MM.1S (cell line): Measurements from ENCODE around the gene HP1BP3.

ENCODE experiments used
- DNase-seq: peaks from one replicate; pipeline ENCODE4 v3.0.0-alpha.2; 2015
- H2AFZ ChIP-seq: fragments of 300-600 bp; sonication (generic); 2 replicates; pipeline ENCODE4 v1.6.0; 2016; ENCODE audit warnings: antibody characterized with exemption, low read length
- H3F3A ChIP-seq: fragments of 300-600 bp; sonication (generic); 2 replicates; pipeline ENCODE4 v1.6.1; 2016; ENCODE audit warnings: mild to moderate bottlenecking, antibody characterized with exemption, low read length, moderate library complexity, mixed read lengths; ENCODE audit not compliant: insufficient read depth
- H3K27ac ChIP-seq: fragments of 300-600 bp; sonication (generic); 2 replicates; pipeline ENCODE4 v1.5.1; 2016; ENCODE audit warnings: mild to moderate bottlenecking, low read length
- H3K27me3 ChIP-seq: fragments of 300-600 bp; sonication (generic); replicated peaks from 2 replicates; pipeline ENCODE4 v1.6.0; 2016; ENCODE audit warnings: low read length; ENCODE audit not compliant: insufficient read depth
- H3K36me3 ChIP-seq: fragments of 300-600 bp; sonication (generic); replicated peaks from 2 replicates; pipeline ENCODE4 v1.6.1; 2016; ENCODE audit warnings: mild to moderate bottlenecking, low read length, mixed read lengths; ENCODE audit not compliant: insufficient read depth
- H3K4me1 ChIP-seq: fragments of 300-600 bp; sonication (generic); 2 replicates; pipeline ENCODE4 v1.6.1; 2016; ENCODE audit warnings: low read length, mixed read lengths
- H3K4me2 ChIP-seq: fragments of 300-600 bp; sonication (generic); 2 replicates; pipeline ENCODE4 v1.6.0; 2016; ENCODE audit warnings: low read depth, low read length
- H3K4me3 ChIP-seq: fragments of 300-600 bp; sonication (generic); 2 replicates; pipeline ENCODE4 v1.5.1; 2016; ENCODE audit warnings: low read length, mixed read lengths
- H3K79me2 ChIP-seq: fragments of 300-600 bp; sonication (generic); 2 replicates; pipeline ENCODE4 v1.6.1; 2016; ENCODE audit warnings: mixed run types, low read length, mixed read lengths
- H3K9ac ChIP-seq: fragments of 300-600 bp; sonication (generic); 2 replicates; pipeline ENCODE4 v1.6.1; 2016; ENCODE audit warnings: low read length, mixed read lengths
- H3K9me2 ChIP-seq: fragments of 300-600 bp; sonication (generic); replicated peaks from 2 replicates; pipeline ENCODE4 v1.6.1; 2016; ENCODE audit warnings: mild to moderate bottlenecking, low read length, mixed read lengths; ENCODE audit not compliant: insufficient read depth
- H3K9me3 ChIP-seq: fragments of 300-600 bp; sonication (generic); replicated peaks from 2 replicates; pipeline ENCODE4 v1.6.1; 2016; ENCODE audit warnings: mild to moderate bottlenecking, low read length, mixed read lengths; ENCODE audit not compliant: insufficient read depth
- H4K20me1 ChIP-seq: fragments of 300-600 bp; sonication (generic); 2 replicates; pipeline ENCODE4 v1.6.1; 2016; ENCODE audit warnings: mild to moderate bottlenecking, low read length, moderate library complexity, mixed read lengths; ENCODE audit not compliant: insufficient read depth
- CTCF ChIP-seq: fragments of 300-600 bp; sonication (generic); IDR thresholded peaks from 2 replicates; pipeline ENCODE4 v1.5.1; 2016; ENCODE audit warnings: antibody characterized with exemption, low read length, mixed read lengths
- EZH2 ChIP-seq: fragments of 300-600 bp; sonication (generic); optimal IDR thresholded peaks from 2 replicates; pipeline ENCODE3; 2017; ENCODE audit warnings: low read depth, mild to moderate bottlenecking, antibody characterized with exemption, low read length, mixed read lengths
- EZH2phosphoT487 ChIP-seq: fragments of 300-600 bp; sonication (generic); IDR thresholded peaks from 2 replicates; pipeline ENCODE4 v1.6.1; 2018; ENCODE audit warnings: antibody characterized with exemption, low read length

Gene HP1BP3

GRCh38 chr1:20701847-20702246, 85.3 kb downstream of the HP1BP3 start:
- no peak overlapping the region for H2AFZ ChIP-seq
- no peak overlapping the region for H3K27ac ChIP-seq
- H3K9me3 ChIP-seq = no peaks in the 10 kb centered on the region
- TF ChIP-seq EZH2 (no peak), EZH2phosphoT487 (no peak)
- no peak overlapping the region for H3K4me2 ChIP-seq
- no peaks in the 10 kb centered on the region for H3K9me2 ChIP-seq
- no peak overlapping the region for H3K4me3 ChIP-seq
- no peaks in the 10 kb centered on the region for H3K36me3 ChIP-seq
- peaks cover 70% of the 10 kb centered on the region for H3K27me3 ChIP-seq
- H3K4me1 ChIP-seq = no peaks in the 10 kb centered on the region
- H3K9ac ChIP-seq = no peak overlapping the region
- no peaks in the 10 kb centered on the region for H3F3A ChIP-seq
- no peak for DNase-seq
- H3K79me2 ChIP-seq = no peaks in the 10 kb centered on the region
- no peaks in the 10 kb centered on the region for H4K20me1 ChIP-seq

GRCh38 chr1:20701446-20701845, 85.7 kb downstream of the HP1BP3 start:
- Histone ChIP-seq H3K79me2 (no peaks in the 10 kb centered on the region), H3K27me3 (peaks cover 66% of the 10 kb centered on the region), H4K20me1 (no peaks in the 10 kb centered on the region), H3K27ac (no peak overlapping the region), H2AFZ (no peak overlapping the region), H3K9me2 (no peaks in the 10 kb centered on the region), H3K4me2 (no peak overlapping the region), H3K4me3 (no peak overlapping the region), H3K9ac (no peak overlapping the region), H3K36me3 (no peaks in the 10 kb centered on the region), H3K4me1 (no peaks in the 10 kb centered on the region), H3K9me3 (no peaks in the 10 kb centered on the region), H3F3A (no peaks in the 10 kb centered on the region)
- TF ChIP-seq EZH2phosphoT487 = no peak
- TF ChIP-seq CTCF = no peak
- no peak for TF ChIP-seq EZH2
- DNase-seq = no peak

GRCh38 chr1:20700636-20701215, 86.4 kb downstream of the HP1BP3 start:
- no peaks in the 10 kb centered on the region for H3F3A ChIP-seq
- no peak overlapping the region for H3K27ac ChIP-seq
- no peak overlapping the region for H3K9ac ChIP-seq
- H3K9me3 ChIP-seq = no peaks in the 10 kb centered on the region
- H3K4me3 ChIP-seq = no peak overlapping the region
- TF ChIP-seq EZH2 (no peak), EZH2phosphoT487 (no peak), CTCF (no peak)
- no peaks in the 10 kb centered on the region for H3K9me2 ChIP-seq
- H4K20me1 ChIP-seq = no peaks in the 10 kb centered on the region
- no peak overlapping the region for H2AFZ ChIP-seq
- no peaks in the 10 kb centered on the region for H3K79me2 ChIP-seq
- no peak for DNase-seq
- H3K36me3 ChIP-seq = no peaks in the 10 kb centered on the region
- no peak overlapping the region for H3K4me2 ChIP-seq
- peaks cover 63% of the 10 kb centered on the region for H3K27me3 ChIP-seq
- H3K4me1 ChIP-seq = no peaks in the 10 kb centered on the region

- Histone ChIP-seq H3F3A (no peaks in the 10 kb centered on the region), H3K27me3 (peaks cover 64% of the 10 kb centered on the region), H3K36me3 (no peaks in the 10 kb centered on the region), H2AFZ (no peak overlapping the region), H3K9me3 (no peaks in the 10 kb centered on the region), H3K4me2 (no peak overlapping the region), H3K9me2 (no peaks in the 10 kb centered on the region), H3K4me1 (no peaks in the 10 kb centered on the region), H3K9ac (no peak overlapping the region), H4K20me1 (no peaks in the 10 kb centered on the region), H3K27ac (no peak overlapping the region), H3K4me3 (no peak overlapping the region), H3K79me2 (no peaks in the 10 kb centered on the region)
- TF ChIP-seq CTCF (no peak), EZH2phosphoT487 (no peak), EZH2 (no peak)
- no peak for DNase-seq
Observed at GRCh38 chr1:20699558-20699957, 87.5 kb downstream of the HP1BP3 start.
